Muscle layer of duodenum (tissue), 2 donors: ENCODE data around the gene CYP4B1.

Source experiments
- H3K27ac ChIP-seq: one replicate; pipeline ENCODE4 v1.7.0; 2013; ENCODE audit warnings: mild to moderate bottlenecking, low read length
- H3K27me3 ChIP-seq: one replicate; pipeline ENCODE4 v1.7.0; 2013; ENCODE audit warnings: low read depth, mild to moderate bottlenecking, control low read depth, low read length
- H3K36me3 ChIP-seq, 2 donors: one replicate each; pipeline ENCODE4 v1.7.0; 2013; ENCODE audit warnings: low read length in 2 of 2, control low read depth in 1 of 2, mild to moderate bottlenecking in 1 of 2; ENCODE audit not compliant: insufficient read depth in 2 of 2, control insufficient read depth in 1 of 2
- H3K4me1 ChIP-seq, 2 donors: one replicate each; pipeline ENCODE4 v1.7.0; 2013; ENCODE audit warnings: low read length in 2 of 2, mild to moderate bottlenecking in 2 of 2, control low read depth in 1 of 2, moderate library complexity in 1 of 2; ENCODE audit not compliant: insufficient read depth in 2 of 2, control insufficient read depth in 1 of 2
- H3K4me3 ChIP-seq, 2 donors: one replicate each; pipeline ENCODE4 v1.7.0; 2013; ENCODE audit warnings: low read length in 2 of 2, low read depth in 1 of 2, mild to moderate bottlenecking in 1 of 2
- H3K9me3 ChIP-seq, 2 donors: one replicate each; pipeline ENCODE4 v1.7.0; 2013; ENCODE audit warnings: low read length in 2 of 2, control low read depth in 1 of 2, mild to moderate bottlenecking in 1 of 2; ENCODE audit not compliant: control insufficient read depth in 1 of 2
- donor health status: healthy.

CYP4B1 gene

DNA sequence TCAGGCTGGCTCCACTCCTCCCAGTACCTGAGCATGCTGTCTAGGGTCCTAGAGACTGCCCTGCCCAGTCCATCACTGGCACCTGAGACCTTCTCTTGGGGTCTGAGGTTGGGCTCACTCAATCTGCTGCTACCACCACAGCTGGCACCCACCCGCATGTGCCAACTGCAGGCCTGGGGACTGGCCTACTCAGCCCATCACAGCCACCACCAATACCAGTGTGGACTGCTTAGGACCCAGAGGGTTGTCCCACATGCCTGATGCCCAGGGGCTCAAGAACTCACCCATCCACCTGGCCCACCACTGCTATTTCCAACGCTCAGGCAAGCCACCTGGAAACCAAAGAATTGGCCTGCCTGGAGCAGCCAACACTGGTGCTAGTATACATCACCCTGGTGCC lies 63.5 kb downstream of the CYP4B1 start:
- Histone ChIP-seq H3K36me3 (no peaks in the 10 kb centered on the region), H3K27ac (no peak overlapping the region), H3K4me1 (no peaks in the 10 kb centered on the region), H3K4me3 (no peak overlapping the region), H3K9me3 (peaks cover 0 to 7% of the 10 kb centered on the region in 2 donors), H3K27me3 (no peaks in the 10 kb centered on the region)
